B cell (primary cell): ENCODE data around the gene PKIG. TPM values are rescaled to one million over a fixed set of nuclear protein-coding genes. Genes with fewer than 3 reads are reported as not detected.

Experiments used
- ATAC-seq: fragments of 200-7000 bp; cut with Tn5 transposase; one replicate; pipeline ENCODE4 v1.10.0; 2021; ENCODE audit warnings: low read depth, mild to moderate bottlenecking, moderate number of reproducible peaks, moderate library complexity
- CTCF ChIA-PET: fragments of 350-600 bp; sonication (Branson Sonifier 250); formaldehyde crosslinking; loops from one replicate; lab custom pipeline; 2021; ENCODE audit warnings: antibody characterized with exemption, inconsistent platforms; lab: Charles Lee
- POLR2A ChIA-PET: fragments of 350-600 bp; sonication (Branson Sonifier 250); formaldehyde crosslinking; loops from one replicate; lab custom pipeline; 2021; ENCODE audit warnings: antibody characterized with exemption; lab: Charles Lee
- DNase-seq: peaks from one replicate; pipeline ENCODE4 v3.0.0; 2013
- H2AFZ ChIP-seq: 2 replicates; pipeline ENCODE4 v1.6.1; 2012; ENCODE audit warnings: mild to moderate bottlenecking, low read depth, low read length; ENCODE audit not compliant: insufficient read depth, poor library complexity, severe bottlenecking
- H3K27ac ChIP-seq, 2 donors: 1 replicate in 1 of 2; 2 replicates in 1 of 2; pipeline ENCODE4 v1.5.1; 2012 to 2013; ENCODE audit warnings: low read length in 2 of 2, mild to moderate bottlenecking in 2 of 2, moderate library complexity in 1 of 2
- H3K27me3 ChIP-seq, 4 experiments: fragments of 200-600 bp in 1 of 4; sonication (generic) in 1 of 4; replicated peaks in 1 of 4; 1 replicate in 2 of 4; 2 replicates in 2 of 4; pipeline versions ENCODE4 v1.6.1 to v1.7.0; 2013 to 2016; ENCODE audit warnings: low read length in 3 of 4, mild to moderate bottlenecking in 2 of 4, mixed read lengths in 1 of 4, moderate library complexity in 1 of 4; ENCODE audit not compliant: insufficient read depth in 4 of 4, control insufficient read depth in 3 of 4; ENCODE audit errors: control extremely low read depth in 1 of 4
- H3K36me3 ChIP-seq, 2 experiments: replicated peaks in 1 of 2; 1 replicate in 1 of 2; 2 replicates in 1 of 2; pipeline versions ENCODE4 v1.6.1 to v1.7.1; 2013; ENCODE audit warnings: low read length in 1 of 2; ENCODE audit not compliant: insufficient read depth in 2 of 2, control insufficient read depth in 1 of 2; ENCODE audit errors: control extremely low read depth in 1 of 2, extremely low read depth in 1 of 2
- H3K4me1 ChIP-seq, 2 donors: fragments of 200-600 bp in 1 of 2; sonication (generic) in 1 of 2; 1 replicate in 1 of 2; 2 replicates in 1 of 2; pipeline versions ENCODE4 v1.5.1 to v1.6.1; 2013 to 2017; ENCODE audit warnings: low read length in 2 of 2; ENCODE audit not compliant: control insufficient read depth in 2 of 2, insufficient read depth in 2 of 2
- H3K4me2 ChIP-seq: replicated peaks from 2 replicates; pipeline ENCODE3; 2012; ENCODE audit warnings: mild to moderate bottlenecking, low read depth, low read length; ENCODE audit not compliant: poor library complexity, severe bottlenecking
- H3K4me3 ChIP-seq, 5 experiments: fragments of 200-600 bp in 1 of 5; sonication (generic) in 1 of 5; 1 replicate in 3 of 5; 2 replicates in 2 of 5; pipeline versions ENCODE4 v1.5.1 to v1.7.0; 2011 to 2016; ENCODE audit warnings: low read length in 4 of 5, mild to moderate bottlenecking in 4 of 5, low read depth in 2 of 5, control low read depth in 1 of 5, moderate library complexity in 1 of 5; ENCODE audit not compliant: insufficient read depth in 1 of 5; ENCODE audit errors: control extremely low read depth in 1 of 5, extremely low read depth in 1 of 5
- H3K79me2 ChIP-seq: fragments of 200-600 bp; sonication (generic); one replicate; pipeline ENCODE4 v1.6.0; 2016; ENCODE audit warnings: low read length; ENCODE audit not compliant: control insufficient read depth, insufficient read depth
- H3K9ac ChIP-seq: fragments of 200-600 bp; sonication (generic); 2 replicates; pipeline ENCODE4 v1.6.1; 2017; ENCODE audit warnings: mild to moderate bottlenecking, low read length, moderate library complexity
- H3K9me3 ChIP-seq, 3 donors: one replicate each; pipeline versions ENCODE4 v1.6.1 to v1.7.1; 2013; ENCODE audit warnings: low read length in 2 of 3; ENCODE audit not compliant: control insufficient read depth in 2 of 3, insufficient read depth in 1 of 3; ENCODE audit errors: control extremely low read depth in 1 of 3
- H4K20me1 ChIP-seq: 2 replicates; pipeline ENCODE4 v1.6.0; 2012; ENCODE audit warnings: mild to moderate bottlenecking, low read length; ENCODE audit not compliant: insufficient read depth, control insufficient read depth, poor library complexity, severe bottlenecking
- H3K27ac Mint-ChIP-seq: one replicate; pipeline ENCODE4 v1.8.0; 2021; ENCODE audit warnings: mixed read lengths
- H3K27me3 Mint-ChIP-seq: one replicate; pipeline ENCODE4 v1.8.0; 2021; ENCODE audit warnings: mixed read lengths
- H3K4me1 Mint-ChIP-seq: one replicate; pipeline ENCODE4 v1.8.0; 2021; ENCODE audit warnings: mixed read lengths
- H3K4me3 Mint-ChIP-seq: one replicate; pipeline ENCODE4 v1.8.0; 2021; ENCODE audit warnings: mixed read lengths
- H3K9me3 Mint-ChIP-seq: one replicate; pipeline ENCODE4 v1.8.0; 2022; ENCODE audit warnings: mixed read lengths; ENCODE audit not compliant: insufficient read depth
- CTCF ChIP-seq: fragments of 200-600 bp; IDR thresholded peaks from one replicate; pipeline ENCODE4 v1.8.0; 2022; ENCODE audit warnings: antibody characterized with exemption, mild to moderate bottlenecking
- EZH2 ChIP-seq: IDR thresholded peaks from 2 replicates; pipeline ENCODE4 v1.6.1; 2012; ENCODE audit warnings: borderline replicate concordance, low read depth, mild to moderate bottlenecking, moderate library complexity, low read length; ENCODE audit not compliant: insufficient read depth, poor library complexity, severe bottlenecking
- WGBS: methylation state at CpG from one replicate; pipeline ENCODE4 v1.1.5; 2013; ENCODE audit warnings: missing lambda C conversion rate; ENCODE audit not compliant: insufficient coverage; 5-methylcytosine and 5-hydroxymethylcytosine counted together
- intact Hi-C: fragments of 100-400 bp; cut with micrococcal nuclease; formaldehyde crosslinking; loops from one replicate; pipeline ENCODE4 v1.10.0; 2022
- polyA plus RNA-seq: library from polyadenylated mRNA; depleted of rRNA; stranded (reverse); fragments of >200 nt; gene quantifications from 2 replicates; pipeline ENCODE4 v1.2.3, GENCODE V29; 2012
- total RNA-seq, 2 donors: library from RNA; stranded (reverse); fragments of 120-200 nt in 1 of 2; gene quantifications; 1 replicate in 1 of 2; 2 replicates in 1 of 2; pipeline versions ENCODE4 v1.2.3 to v1.2.4, GENCODE V29; 2013 to 2022

PKIG gene
- total and polyA plus RNA-seq, 2 donors (not counting 1 experiment from before 2014, with no cell fraction given) = 128 to 168 TPM

- Histone ChIP-seq H3K79me2 (no peaks in the 10 kb centered on the region), H3K4me2 (no peak overlapping the region), H3K27ac (no peak overlapping the region), H3K36me3 (no peaks in the 10 kb centered on the region), H3K9me3 (no peaks in the 10 kb centered on the region), H4K20me1 (no peaks in the 10 kb centered on the region), H2AFZ (no peak overlapping the region), H3K4me1 (no peaks in the 10 kb centered on the region), H3K4me3 (no peak overlapping the region), H3K27me3 (no peaks in the 10 kb centered on the region), H3K9ac (no peak overlapping the region)
- 96% methylated on average over 3 of the region's 3 CpGs for WGBS
- Mint-ChIP-seq H3K27me3 (peaks cover 5% of the 10 kb centered on the region), H3K9me3 (no peaks in the 10 kb centered on the region), H3K4me1 (no peaks in the 10 kb centered on the region), H3K27ac (no peak overlapping the region), H3K4me3 (no peak overlapping the region)
- TF ChIP-seq EZH2 (no peak), CTCF (no peak)
- intact Hi-C loops = no loop called here
- POLR2A ChIA-PET = interaction anchor here (0.6 to 0.7 kb wide), 2 partner anchors 28 to 65 kb away, joined by 3 to 5 read pairs; no protein-coding TSS in a partner anchor
- CTCF ChIA-PET = no interaction called here
- no peak for DNase-seq
- ATAC-seq = no peak
Measured at GRCh38 chr20:44543358-44543757, 39.0 kb upstream of the PKIG start.

GRCh38 chr20:44544263-44544662 lies 38.1 kb upstream of the PKIG start:
- Mint-ChIP-seq H3K27me3 (peaks cover 5% of the 10 kb centered on the region), H3K27ac (no peak overlapping the region), H3K9me3 (no peaks in the 10 kb centered on the region), H3K4me3 (no peak overlapping the region), H3K4me1 (no peaks in the 10 kb centered on the region)
- TF ChIP-seq EZH2 (no peak), CTCF (no peak)
- H3K27me3 ChIP-seq = no peaks in the 10 kb centered on the region
- no peak overlapping the region for H3K27ac ChIP-seq
- H3K4me3 ChIP-seq = no peak overlapping the region
- DNase-seq (no peak), ATAC-seq (no peak)
- H3K9ac ChIP-seq = no peak overlapping the region
- ChIA-PET POLR2A (no interaction called here), CTCF (interaction anchor here (0.7 kb wide), 1 partner anchor 910 kb away, joined by 4 read pairs; no protein-coding TSS in a partner anchor)
- H4K20me1 ChIP-seq = no peaks in the 10 kb centered on the region
- H3K4me1 ChIP-seq = no peaks in the 10 kb centered on the region
- H3K36me3 ChIP-seq = no peaks in the 10 kb centered on the region
- no peak overlapping the region for H2AFZ ChIP-seq
- H3K79me2 ChIP-seq = no peaks in the 10 kb centered on the region
- no CpG with 5 or more reads among the region's 5 CpGs for WGBS
- H3K9me3 ChIP-seq = no peaks in the 10 kb centered on the region
- intact Hi-C loops = no loop called here
- no peak overlapping the region for H3K4me2 ChIP-seq
